Measurements from ENCODE around the gene HRCT1.
"Not testable (repeated sequence)": the region's sequence is repeated elsewhere in the genome, so short reads cannot be mapped to it uniquely, and the experiment has no call there.

Gene HRCT1

DNA sequence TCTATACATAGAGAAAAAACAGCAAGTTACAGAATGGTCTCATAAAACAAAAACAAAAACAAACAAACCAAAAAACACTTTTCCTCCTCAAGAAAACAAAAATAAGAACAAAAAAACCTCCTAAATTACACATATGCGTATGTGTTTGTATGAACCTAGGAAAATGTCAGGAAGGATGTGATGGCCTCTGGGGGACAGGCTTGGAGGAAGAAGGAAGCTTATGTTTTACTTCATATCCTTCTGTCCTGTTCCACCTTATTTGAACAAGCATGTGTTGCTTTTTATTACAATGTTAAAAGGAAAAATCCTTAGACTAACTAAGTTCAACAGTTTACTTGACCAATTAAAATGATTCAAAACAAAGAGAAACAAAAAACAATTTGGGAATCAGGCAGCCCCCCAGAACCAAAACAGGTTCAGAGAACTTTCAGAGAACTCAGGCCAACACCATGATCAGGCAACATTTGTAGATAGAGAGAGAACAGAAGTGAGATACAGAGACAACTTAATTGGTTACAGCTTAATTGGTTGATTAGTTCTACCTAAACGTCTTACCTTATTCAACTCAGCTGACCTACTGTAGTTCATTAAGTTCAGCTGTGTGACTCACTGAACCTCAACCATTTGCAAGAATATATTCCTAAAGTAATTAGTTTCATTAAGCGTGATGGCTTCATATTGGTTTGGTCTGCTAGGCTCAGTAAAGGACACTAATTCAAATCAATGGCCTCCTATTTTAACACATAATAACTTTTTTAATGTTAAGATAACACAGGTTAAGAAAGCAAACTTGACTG lies 13.4 kb downstream of the HRCT1 start:
- no peak for DNase-seq

GRCh38 chr9:35920051-35920620 lies 14.1 kb downstream of the HRCT1 start:
- no peak for DNase-seq

- no peak for DNase-seq
These were observed 17.6 kb downstream of the HRCT1 start for GRCh38 chr9:35923598-35923926.

DNA sequence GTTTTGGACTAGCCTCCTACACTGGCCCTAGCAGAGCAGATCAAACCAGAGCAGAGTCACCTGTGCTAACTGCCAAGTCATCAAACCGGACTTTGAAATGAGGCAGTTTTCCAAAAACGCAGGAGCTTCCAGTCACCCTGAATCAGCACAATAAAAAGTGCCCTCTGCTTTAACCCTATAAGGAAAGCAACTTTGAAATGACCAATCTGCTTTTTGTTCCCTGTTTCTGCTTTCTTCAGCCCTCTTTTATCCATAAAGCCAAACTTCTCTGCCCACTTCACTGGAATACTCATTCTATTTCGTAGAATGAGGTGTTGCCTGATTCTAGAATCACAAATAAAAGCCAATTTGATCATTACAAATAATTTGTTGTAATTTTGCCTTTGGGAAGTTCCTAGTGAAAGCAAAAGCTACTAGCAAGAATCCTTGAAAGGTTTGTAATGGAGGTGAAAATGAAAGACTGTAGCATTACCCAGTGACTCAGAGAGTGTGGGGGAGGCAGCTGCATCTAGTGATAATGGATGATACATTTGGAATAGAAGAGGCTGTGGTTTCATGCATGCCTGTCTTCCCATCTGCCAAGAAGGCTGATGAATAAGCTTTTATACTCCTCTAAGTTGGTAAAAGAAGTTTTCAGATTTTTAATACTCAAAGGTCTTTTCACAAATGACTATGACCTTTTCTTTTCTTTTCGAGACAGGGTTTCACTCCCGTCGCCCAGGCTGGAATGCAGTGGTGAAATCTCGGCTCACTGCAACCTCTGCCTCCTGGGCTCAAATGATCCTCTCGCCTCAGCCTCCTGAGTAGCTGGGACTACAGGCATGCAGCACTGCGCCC lies 18.1 kb downstream of the HRCT1 start:
- no peak for DNase-seq

DNA sequence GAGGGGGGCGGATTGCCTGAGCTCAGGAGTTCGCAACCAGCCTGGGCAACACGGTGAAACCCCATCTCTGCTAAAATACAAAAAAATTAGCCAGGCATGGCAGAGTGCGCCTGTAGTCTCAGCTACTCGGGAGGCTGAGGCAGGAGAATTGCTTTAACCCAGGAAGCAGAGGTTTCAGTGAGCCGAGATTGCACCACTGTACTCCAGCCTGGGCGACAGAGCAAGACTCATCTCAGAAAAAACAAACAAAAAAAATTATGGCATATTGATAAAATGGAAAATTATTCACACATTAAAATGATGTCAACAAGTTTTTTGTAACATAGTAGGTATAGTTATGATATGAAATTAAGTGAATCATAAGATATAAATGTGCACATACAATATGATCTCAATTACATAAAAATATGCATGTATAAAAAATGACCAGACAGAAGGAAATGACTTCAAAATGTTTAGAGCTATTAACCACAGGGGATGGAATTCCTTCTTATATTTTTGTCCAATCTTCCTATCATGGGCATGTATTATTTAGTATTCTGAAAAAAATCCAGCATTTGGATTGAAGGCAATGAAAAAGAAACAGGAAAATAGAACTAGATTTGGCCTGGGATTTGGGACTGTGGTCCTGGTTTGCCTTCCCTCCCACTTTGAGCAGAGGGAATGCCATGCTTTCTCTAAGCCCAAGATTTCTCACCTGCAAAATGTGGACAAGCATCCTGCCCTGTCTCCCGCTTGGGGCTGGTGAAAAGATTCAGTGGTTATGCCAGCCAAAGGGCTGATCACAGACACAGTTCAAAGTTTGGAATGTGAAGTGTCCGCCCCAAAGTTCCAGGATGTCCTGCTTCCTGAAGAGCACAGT lies 22.8 kb downstream of the HRCT1 start:
- no peak for DNase-seq

DNA sequence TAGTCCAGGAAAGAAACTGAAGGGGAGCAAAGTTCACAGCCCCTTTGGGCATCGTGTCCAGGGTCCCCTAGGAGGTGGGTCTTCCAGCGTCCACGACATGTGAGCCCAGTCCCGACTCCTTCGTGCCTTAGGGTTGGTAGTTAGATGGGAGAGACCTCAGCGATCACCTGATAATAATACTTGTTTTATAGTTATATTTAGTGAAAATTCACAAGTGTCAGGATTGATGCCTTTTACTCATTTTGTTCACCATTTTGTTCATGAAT lies 23.4 kb downstream of the HRCT1 start:
- no peak for DNase-seq

GRCh38 chr9:35930521-35930920 lies 24.5 kb downstream of the HRCT1 start:
- DNase-seq, result no peak

GRCh38 chr9:35930989-35931388 lies 25.0 kb downstream of the HRCT1 start:
- DNase-seq, result no peak

DNA sequence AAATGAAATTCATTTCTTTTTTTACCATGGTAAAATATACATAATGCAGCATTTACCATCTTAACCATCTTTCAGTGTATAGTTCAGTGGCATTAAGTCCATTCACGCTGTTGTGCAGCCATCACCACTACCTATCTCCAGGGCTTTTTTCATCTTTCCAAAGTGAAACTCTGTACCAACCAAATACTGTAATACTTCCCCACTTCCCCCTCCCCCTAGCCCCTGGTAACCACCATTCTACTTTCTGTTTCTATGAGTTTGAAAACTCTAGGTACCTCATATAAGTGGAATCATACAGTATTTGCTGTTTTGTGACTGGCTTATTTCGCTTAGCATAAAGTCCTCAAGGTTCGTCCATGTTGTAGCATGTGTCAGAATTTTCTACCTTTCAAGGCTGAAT lies 26.7 kb downstream of the HRCT1 start:
- DNase-seq, result no peak

GRCh38 chr9:35933550-35934067 lies 27.6 kb downstream of the HRCT1 start:
- no peak for DNase-seq

GRCh38 chr9:35934069-35934468 lies 28.1 kb downstream of the HRCT1 start:
- not testable (repeated sequence) for DNase-seq

DNA sequence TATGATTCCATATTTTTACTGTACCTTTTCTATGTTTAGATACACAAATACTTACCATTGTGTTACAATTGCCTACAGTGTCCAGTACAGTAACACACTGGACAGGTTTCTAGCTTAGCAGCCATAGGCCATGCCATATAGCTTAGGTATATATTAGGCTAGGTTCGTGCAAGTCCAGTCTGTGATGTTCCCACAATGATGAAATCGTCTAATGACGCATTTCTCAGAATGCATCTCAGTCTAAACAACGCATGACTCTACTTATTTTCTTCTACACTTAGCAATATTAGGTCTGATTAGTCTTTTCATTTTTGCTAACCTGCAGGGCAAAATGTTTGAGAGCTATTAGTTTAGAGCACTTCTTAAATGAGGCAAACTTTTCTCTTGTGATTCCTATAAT lies 29.3 kb downstream of the HRCT1 start:
- DNase-seq, result no peak

- DNase-seq, result no peak
These were observed 29.9 kb downstream of the HRCT1 start for GRCh38 chr9:35935755-35936509.

DNA sequence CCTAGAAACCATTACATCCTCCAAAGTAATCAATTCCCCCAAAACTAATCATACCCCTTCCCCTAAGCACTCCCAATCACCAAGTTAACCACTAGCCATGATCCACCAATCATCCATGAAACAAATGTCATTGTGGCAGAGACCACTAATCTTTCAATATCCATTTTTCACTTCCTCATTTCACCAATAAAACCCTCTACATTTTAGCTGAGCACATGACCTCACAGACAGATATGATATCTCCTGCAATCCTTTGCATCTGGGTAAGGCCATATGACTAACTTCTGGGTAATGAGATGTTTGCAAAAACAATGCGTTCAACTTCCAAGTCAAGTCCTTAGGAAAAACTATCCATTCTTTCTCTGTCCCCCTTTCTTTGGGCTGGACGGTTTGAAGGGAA lies 31.2 kb downstream of the HRCT1 start:
- no peak for DNase-seq

- DNase-seq, result no peak
These were observed 32.7 kb downstream of the HRCT1 start for GRCh38 chr9:35938474-35939356.

DNA sequence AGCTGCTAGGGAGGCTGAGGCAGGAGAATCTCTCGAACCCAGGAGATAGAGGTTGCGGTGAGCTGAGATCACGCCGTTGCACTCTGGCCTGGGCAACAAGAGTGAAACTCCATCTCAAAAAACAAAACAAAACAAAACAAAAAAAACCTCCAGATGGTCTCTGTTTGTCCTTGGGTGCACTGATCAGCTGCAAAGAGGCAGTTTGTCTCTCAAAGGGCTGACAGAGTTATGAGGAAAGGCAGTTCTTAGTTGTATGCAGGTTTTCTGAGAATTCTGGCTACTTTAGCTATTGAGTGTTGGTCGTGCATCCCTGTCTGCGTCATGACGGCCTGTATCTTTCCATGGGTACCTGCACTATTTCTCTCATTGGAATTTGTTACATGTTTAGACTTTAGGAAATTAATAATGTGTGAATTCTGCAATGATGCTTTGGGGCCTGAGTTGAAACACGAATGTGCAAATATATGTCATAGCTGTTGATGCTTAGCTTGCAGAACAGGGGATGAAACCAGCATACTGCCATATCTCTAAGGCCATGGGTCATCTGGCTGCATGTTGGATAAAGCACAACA lies 33.8 kb downstream of the HRCT1 start:
- DNase-seq, result no peak

DNA sequence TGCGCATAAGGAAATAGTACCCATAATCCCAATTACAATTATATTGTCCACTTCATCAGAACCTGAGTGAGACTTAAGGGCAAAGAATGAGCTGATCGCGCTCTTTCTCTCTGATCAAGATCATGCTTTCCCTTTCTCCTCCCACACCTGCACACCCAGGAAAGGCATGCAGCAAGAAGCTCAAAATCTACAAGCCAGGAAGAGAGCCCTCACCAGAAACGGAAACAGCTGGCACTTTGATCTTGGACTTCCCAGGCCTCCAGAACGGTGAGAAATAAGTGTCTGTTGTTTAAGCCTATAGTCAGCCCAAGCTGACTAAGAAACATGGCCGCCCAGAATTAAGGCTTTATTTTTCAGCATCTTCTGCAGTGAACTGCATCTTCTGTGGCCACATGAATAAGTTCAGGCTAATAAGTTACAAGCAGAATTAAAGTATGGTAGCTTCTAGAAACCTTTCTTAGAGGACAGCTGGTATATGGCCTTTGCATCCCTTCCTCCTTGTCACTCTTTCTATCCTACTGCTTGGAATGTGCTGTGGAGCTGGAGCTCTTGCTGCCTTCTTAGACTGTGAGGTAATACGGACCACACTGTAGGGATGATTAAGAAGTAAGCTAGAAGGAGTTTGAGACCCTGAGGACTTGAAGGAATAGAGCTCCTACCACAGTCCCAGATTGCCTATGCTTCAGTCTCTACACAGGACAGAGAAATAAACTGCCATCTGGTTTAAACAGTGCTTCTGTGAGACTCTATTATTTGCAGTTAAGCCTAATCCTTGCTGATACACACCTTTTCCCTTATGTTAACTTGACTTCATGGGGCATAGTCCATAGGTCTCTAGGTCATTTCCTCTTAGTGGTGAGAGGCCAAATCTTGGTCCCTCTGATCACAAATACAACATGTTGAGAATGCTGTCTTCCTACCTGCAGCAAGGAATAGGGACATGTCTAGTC lies 34.7 kb downstream of the HRCT1 start:
- DNase-seq, result no peak

DNA sequence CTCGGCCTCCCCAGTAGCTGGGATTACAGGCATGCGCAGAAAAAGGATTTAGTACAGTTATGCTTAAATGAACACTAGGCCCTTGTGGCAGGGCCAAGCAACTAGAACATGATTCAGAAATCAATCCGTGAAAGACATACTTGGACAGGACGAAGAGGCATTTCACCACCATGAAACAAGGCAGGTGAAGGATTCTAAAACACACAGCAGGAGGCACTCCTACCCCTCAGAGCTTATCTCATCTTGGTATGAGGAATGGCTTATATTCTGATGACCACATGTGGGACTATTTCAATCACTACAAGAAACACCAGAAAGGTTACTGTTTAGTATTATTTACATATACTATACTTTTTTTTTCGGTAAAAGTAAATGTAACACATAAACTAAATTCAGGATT lies 36.3 kb downstream of the HRCT1 start:
- DNase-seq, result no peak

GRCh38 chr9:35944173-35944572 lies 38.2 kb downstream of the HRCT1 start:
- DNase-seq, result no peak

DNA sequence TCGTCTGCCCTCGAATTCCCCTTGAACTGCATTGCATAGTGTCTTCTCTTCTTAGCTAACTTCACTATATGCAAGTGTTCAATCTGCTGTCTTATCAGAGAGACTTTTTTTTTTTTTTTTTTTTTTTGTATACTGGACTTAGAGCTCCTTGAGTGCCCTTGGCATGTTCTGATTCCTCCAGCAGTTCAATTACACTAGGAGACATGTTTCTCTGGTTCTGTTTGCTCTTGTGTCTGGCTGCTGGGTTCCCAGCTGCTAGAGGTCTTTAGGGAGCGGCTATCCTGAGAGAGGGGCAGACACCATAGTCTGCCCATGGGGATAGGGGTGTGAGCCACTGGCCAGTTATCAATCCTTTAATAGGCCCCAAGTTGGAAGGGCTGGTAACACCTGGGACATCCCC lies 38.8 kb downstream of the HRCT1 start:
- no peak for DNase-seq

Data from NCI-H2029 (cell line).